ENCODE results near the gene SLC30A10. TPM values are rescaled to one million over a fixed set of nuclear protein-coding genes. Genes with fewer than 3 reads are reported as not detected.
"Not testable (repeated sequence)": the region's sequence is repeated elsewhere in the genome, so short reads cannot be mapped to it uniquely, and the experiment has no call there.

SLC30A10 gene
- total RNA-seq, 1 experiment from 2014 or later = not detected

GRCh38 chr1:219952361-219952760, 24.0 kb upstream of the SLC30A10 start:
- Histone ChIP-seq H3K4me1 (ENCODE audit: control insufficient read depth, insufficient read depth, low read length) (no peaks in the 10 kb centered on the region), H3K27ac (ENCODE audit: low read length) (no peak overlapping the region), H3K9me3 (ENCODE audit: control insufficient read depth, insufficient read depth, low read depth, low read length) (no peaks in the 10 kb centered on the region), H3K36me3 (ENCODE audit: control insufficient read depth, insufficient read depth, low read length) (no peaks in the 10 kb centered on the region), H3K27me3 (ENCODE audit: control insufficient read depth, insufficient read depth, low read length) (no peaks in the 10 kb centered on the region; the same call in 1 of the 2 replicates), H3K4me3 (ENCODE audit: low read depth in 2 of 2, low read length in 2 of 2) (no peak overlapping the region)
- ChIA-PET CTCF (no interaction called here), POLR2A (no interaction called here)
- TF ChIP-seq, protein P1, sequence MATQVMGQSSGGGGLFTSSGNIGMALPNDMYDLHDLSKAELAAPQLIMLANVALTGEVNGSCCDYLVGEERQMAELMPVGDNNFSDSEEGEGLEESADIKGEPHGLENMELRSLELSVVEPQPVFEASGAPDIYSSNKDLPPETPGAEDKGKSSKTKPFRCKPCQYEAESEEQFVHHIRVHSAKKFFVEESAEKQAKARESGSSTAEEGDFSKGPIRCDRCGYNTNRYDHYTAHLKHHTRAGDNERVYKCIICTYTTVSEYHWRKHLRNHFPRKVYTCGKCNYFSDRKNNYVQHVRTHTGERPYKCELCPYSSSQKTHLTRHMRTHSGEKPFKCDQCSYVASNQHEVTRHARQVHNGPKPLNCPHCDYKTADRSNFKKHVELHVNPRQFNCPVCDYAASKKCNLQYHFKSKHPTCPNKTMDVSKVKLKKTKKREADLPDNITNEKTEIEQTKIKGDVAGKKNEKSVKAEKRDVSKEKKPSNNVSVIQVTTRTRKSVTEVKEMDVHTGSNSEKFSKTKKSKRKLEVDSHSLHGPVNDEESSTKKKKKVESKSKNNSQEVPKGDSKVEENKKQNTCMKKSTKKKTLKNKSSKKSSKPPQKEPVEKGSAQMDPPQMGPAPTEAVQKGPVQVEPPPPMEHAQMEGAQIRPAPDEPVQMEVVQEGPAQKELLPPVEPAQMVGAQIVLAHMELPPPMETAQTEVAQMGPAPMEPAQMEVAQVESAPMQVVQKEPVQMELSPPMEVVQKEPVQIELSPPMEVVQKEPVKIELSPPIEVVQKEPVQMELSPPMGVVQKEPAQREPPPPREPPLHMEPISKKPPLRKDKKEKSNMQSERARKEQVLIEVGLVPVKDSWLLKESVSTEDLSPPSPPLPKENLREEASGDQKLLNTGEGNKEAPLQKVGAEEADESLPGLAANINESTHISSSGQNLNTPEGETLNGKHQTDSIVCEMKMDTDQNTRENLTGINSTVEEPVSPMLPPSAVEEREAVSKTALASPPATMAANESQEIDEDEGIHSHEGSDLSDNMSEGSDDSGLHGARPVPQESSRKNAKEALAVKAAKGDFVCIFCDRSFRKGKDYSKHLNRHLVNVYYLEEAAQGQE (IDR thresholded peaks at IDR 0.05; ENCODE audit: insufficient read depth in 1 of 2, low read depth in 2 of 2, low read length in 1 of 2) = no peak
- no peak for TF ChIP-seq SIN3A (IDR thresholded peaks at IDR 0.05; ENCODE audit: borderline replicate concordance, insufficient read depth, low read depth, low read length)
- no peak for TF ChIP-seq CTCF (IDR thresholded peaks at IDR 0.05)
- TF ChIP-seq TCF7L2 (IDR thresholded peaks at IDR 0.05; ENCODE audit: low read depth, low read length) = no peak
- no peak for TF ChIP-seq POLR2AphosphoS5 (IDR thresholded peaks at IDR 0.05; ENCODE audit: low read depth, low read length)
- in situ Hi-C loops (cut with HindIII; ENCODE audit: low pct_unique_long_range_greater_than_20kb, low sequenced_read_pairs) = no loop called here
- DNase-seq (ENCODE audit: low read depth, low spot score) (no peak), ATAC-seq (no peak)
- no TSS peak for BruUV-seq (replicated peaks)
- intact Hi-C loops (cut with micrococcal nuclease; ENCODE audit: unreplicated experiment) = loop anchor here (10.0 kb wide), 1 partner anchor 118 kb away; no protein-coding TSS in a partner anchor

GRCh38 chr1:219949227-219949626, 20.9 kb upstream of the SLC30A10 start:
- in situ Hi-C loops (cut with HindIII; ENCODE audit: low pct_unique_long_range_greater_than_20kb, low sequenced_read_pairs); DNase-seq (ENCODE audit: low read depth, low spot score); H3K4me3 ChIP-seq (ENCODE audit: low read depth in 2 of 2, low read length in 2 of 2); intact Hi-C loops (cut with micrococcal nuclease; ENCODE audit: unreplicated experiment); ATAC-seq; H3K36me3 ChIP-seq (ENCODE audit: control insufficient read depth, insufficient read depth, low read length); BruUV-seq (replicated peaks); H3K9me3 ChIP-seq (ENCODE audit: control insufficient read depth, insufficient read depth, low read depth, low read length); H3K27ac ChIP-seq (ENCODE audit: low read length); H3K4me1 ChIP-seq (ENCODE audit: control insufficient read depth, insufficient read depth, low read length); H3K27me3 ChIP-seq (ENCODE audit: control insufficient read depth, insufficient read depth, low read length); POLR2A ChIA-PET; CTCF ChIA-PET: not testable (repeated sequence)

DNA sequence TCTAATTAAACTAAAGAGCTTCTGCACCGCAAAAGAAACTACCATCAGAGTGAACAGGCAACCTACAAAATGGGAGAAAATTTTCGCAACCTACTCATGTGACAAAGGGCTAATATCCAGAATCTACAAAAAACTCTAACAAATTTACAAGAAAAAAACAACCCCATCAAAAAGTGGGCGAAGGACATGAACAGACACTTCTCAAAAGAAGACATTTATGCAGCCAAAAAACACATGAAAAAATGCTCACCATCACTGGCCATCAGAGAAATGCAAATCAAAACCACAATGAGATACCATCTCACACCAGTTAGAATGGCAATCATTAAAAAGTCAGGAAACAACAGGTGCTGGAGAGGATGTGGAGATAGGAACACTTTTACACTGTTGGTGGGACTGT, 20.4 kb upstream of the SLC30A10 start:
- BruUV-seq (replicated peaks); DNase-seq (ENCODE audit: low read depth, low spot score); intact Hi-C loops (cut with micrococcal nuclease; ENCODE audit: unreplicated experiment); in situ Hi-C loops (cut with HindIII; ENCODE audit: low pct_unique_long_range_greater_than_20kb, low sequenced_read_pairs); H3K27me3 ChIP-seq (ENCODE audit: control insufficient read depth, insufficient read depth, low read length); H3K36me3 ChIP-seq (ENCODE audit: control insufficient read depth, insufficient read depth, low read length); POLR2A ChIA-PET; H3K4me3 ChIP-seq (ENCODE audit: low read depth in 2 of 2, low read length in 2 of 2); H3K27ac ChIP-seq (ENCODE audit: low read length); H3K4me1 ChIP-seq (ENCODE audit: control insufficient read depth, insufficient read depth, low read length); ATAC-seq; H3K9me3 ChIP-seq (ENCODE audit: control insufficient read depth, insufficient read depth, low read depth, low read length); CTCF ChIA-PET: not testable (repeated sequence)
